Measurements from ENCODE around the gene UBE4B. TPM values are rescaled to one million over a fixed set of nuclear protein-coding genes. Genes with fewer than 3 reads are reported as not detected.
"Not testable (repeated sequence)": the region's sequence is repeated elsewhere in the genome, so short reads cannot be mapped to it uniquely, and the experiment has no call there.

UBE4B gene
- polyA plus RNA-seq, 3 donors, result 6.0 to 34.6 (median 9.2) TPM

DNA sequence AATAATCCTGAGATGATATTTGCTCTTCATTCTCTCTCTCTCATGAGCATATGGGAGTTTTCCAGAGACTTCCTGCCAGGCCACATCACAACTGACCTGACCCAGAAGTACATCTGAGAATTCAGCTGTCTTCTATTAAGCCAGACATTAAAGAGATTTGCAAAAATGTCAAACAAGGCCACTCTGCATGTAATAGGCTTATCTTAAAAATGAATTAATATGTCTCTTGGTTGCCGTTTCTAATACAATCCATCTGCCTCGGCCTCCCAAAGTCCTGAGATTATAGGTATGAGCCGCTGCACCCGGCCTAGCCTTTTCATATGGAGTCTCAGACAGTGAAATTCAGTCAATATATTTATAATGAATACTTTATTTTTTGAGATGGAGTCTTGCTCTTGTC, 10.8 kb upstream of the UBE4B start:
- H3K27me3 Mint-ChIP-seq (ENCODE audit: low read depth in 3 of 3); H3K4me2 ChIP-seq (replicated peaks; ENCODE audit: extremely low read depth, low read length, poor library complexity, severe bottlenecking); H4K20me1 ChIP-seq (ENCODE audit: insufficient read depth, low read length); H3K9me3 Mint-ChIP-seq; H3K4me3 Mint-ChIP-seq; H3K4me3 ChIP-seq (replicated peaks in 1 of 3; ENCODE audit: low read depth in 2 of 3, low read length in 3 of 3); H3K27me3 ChIP-seq (ENCODE audit: control insufficient read depth in 2 of 2, insufficient read depth in 2 of 2, low read length in 2 of 2); H3K79me2 ChIP-seq (ENCODE audit: insufficient read depth, low read length); H3K36me3 Mint-ChIP-seq; intact Hi-C loops (cut with micrococcal nuclease); H3K36me3 ChIP-seq (replicated peaks in 1 of 2; ENCODE audit: control insufficient read depth in 1 of 2, insufficient read depth in 2 of 2, low read length in 2 of 2); H3K9me3 ChIP-seq (replicated peaks in 1 of 2; ENCODE audit: control insufficient read depth in 1 of 2, insufficient read depth in 1 of 2, low read length in 2 of 2); DNase-seq: not testable (repeated sequence)
- Histone ChIP-seq H3K27ac (ENCODE audit: low read depth in 1 of 2, low read length in 2 of 2) (peak overlapping the region; percentile 70 to 75), H3K4me1 (ENCODE audit: control insufficient read depth in 1 of 2, insufficient read depth in 2 of 2, low read length in 2 of 2) (peaks cover 20 to 24% of the 10 kb centered on the region in 2 donors), H2AFZ (ENCODE audit: insufficient read depth, low read depth, low read length, poor library complexity, severe bottlenecking) (peak overlapping the region; percentile 56), H3K9ac (ENCODE audit: insufficient read depth, low read length, poor library complexity, severe bottlenecking) (peak overlapping the region; percentile 15)
- WGBS (ENCODE audit: insufficient coverage), result no CpG with 5 or more reads among the region's 4 CpGs
- H3K27ac Mint-ChIP-seq, result peak overlapping the region in 6 of 7 donors; percentile 73 to 89 (median 85)
- H3K4me1 Mint-ChIP-seq, result peaks cover 28% of the 10 kb centered on the region

DNA sequence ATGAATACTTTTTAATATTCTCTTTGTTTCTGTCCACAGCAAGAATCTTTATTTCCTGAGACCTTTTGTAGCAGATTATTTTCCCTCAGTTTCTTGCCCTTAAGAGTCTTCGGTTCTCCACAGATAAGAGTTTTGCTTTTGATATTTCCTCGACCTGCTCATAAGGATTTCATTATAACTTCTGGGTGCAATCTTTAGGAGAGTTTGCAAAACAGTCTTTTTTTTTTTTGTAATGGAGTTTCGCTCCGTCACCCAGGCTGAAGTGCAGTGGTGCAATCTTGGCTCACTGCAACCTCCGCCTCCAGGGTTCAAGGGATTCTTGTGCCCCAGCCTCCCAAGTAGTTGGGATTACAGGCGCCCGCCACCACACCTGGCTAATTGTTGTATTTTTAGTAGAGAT, 10.1 kb upstream of the UBE4B start:
- no peaks in the 10 kb centered on the region for H3K27me3 ChIP-seq (ENCODE audit: control insufficient read depth in 2 of 2, insufficient read depth in 2 of 2, low read length in 2 of 2)
- peak overlapping the region; percentile 56 for H2AFZ ChIP-seq (ENCODE audit: insufficient read depth, low read depth, low read length, poor library complexity, severe bottlenecking)
- H3K4me3 ChIP-seq (replicated peaks in 1 of 3; ENCODE audit: low read depth in 2 of 3, low read length in 3 of 3), result peak overlapping the region in 1 of 3 experiments; percentile 23
- H3K79me2 ChIP-seq (ENCODE audit: insufficient read depth, low read length), result no peaks in the 10 kb centered on the region
- Mint-ChIP-seq H3K9me3 (peaks cover 0 to 5% (median 2%) of the 10 kb centered on the region in 7 donors), H3K36me3 (no peaks in the 10 kb centered on the region), H3K4me1 (peaks cover 33% of the 10 kb centered on the region), H3K27ac (peak overlapping the region; percentile 73 to 93 (median 85)), H3K27me3 (ENCODE audit: low read depth in 3 of 3) (peaks cover 0 to 5% (median 0%) of the 10 kb centered on the region in 3 donors), H3K4me3 (peak overlapping the region; percentile 32 to 67)
- H3K36me3 ChIP-seq (replicated peaks in 1 of 2; ENCODE audit: control insufficient read depth in 1 of 2, insufficient read depth in 2 of 2, low read length in 2 of 2), result no peaks in the 10 kb centered on the region
- peaks cover 25 to 31% of the 10 kb centered on the region in 2 donors for H3K4me1 ChIP-seq (ENCODE audit: control insufficient read depth in 1 of 2, insufficient read depth in 2 of 2, low read length in 2 of 2)
- 0% methylated on average over 3 of the region's 7 CpGs for WGBS (ENCODE audit: insufficient coverage)
- intact Hi-C loops (cut with micrococcal nuclease), result no loop called here
- peak in 2 of 3 donors; percentile 24 to 53 for DNase-seq
- H3K27ac ChIP-seq (ENCODE audit: low read depth in 1 of 2, low read length in 2 of 2), result peak overlapping the region; percentile 70 to 75
- H3K4me2 ChIP-seq (replicated peaks; ENCODE audit: extremely low read depth, low read length, poor library complexity, severe bottlenecking), result peak overlapping the region; percentile 28
- TF ChIP-seq, protein P1, sequence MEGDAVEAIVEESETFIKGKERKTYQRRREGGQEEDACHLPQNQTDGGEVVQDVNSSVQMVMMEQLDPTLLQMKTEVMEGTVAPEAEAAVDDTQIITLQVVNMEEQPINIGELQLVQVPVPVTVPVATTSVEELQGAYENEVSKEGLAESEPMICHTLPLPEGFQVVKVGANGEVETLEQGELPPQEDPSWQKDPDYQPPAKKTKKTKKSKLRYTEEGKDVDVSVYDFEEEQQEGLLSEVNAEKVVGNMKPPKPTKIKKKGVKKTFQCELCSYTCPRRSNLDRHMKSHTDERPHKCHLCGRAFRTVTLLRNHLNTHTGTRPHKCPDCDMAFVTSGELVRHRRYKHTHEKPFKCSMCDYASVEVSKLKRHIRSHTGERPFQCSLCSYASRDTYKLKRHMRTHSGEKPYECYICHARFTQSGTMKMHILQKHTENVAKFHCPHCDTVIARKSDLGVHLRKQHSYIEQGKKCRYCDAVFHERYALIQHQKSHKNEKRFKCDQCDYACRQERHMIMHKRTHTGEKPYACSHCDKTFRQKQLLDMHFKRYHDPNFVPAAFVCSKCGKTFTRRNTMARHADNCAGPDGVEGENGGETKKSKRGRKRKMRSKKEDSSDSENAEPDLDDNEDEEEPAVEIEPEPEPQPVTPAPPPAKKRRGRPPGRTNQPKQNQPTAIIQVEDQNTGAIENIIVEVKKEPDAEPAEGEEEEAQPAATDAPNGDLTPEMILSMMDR (IDR thresholded peaks at IDR 0.05), result no peak
- peak overlapping the region; percentile 15 for H3K9ac ChIP-seq (ENCODE audit: insufficient read depth, low read length, poor library complexity, severe bottlenecking)
- no peaks in the 10 kb centered on the region for H3K9me3 ChIP-seq (replicated peaks in 1 of 2; ENCODE audit: control insufficient read depth in 1 of 2, insufficient read depth in 1 of 2, low read length in 2 of 2)
- H4K20me1 ChIP-seq (ENCODE audit: insufficient read depth, low read length), result no peaks in the 10 kb centered on the region

All from CD14-positive monocyte (primary cell).